GM12801 (cell line): ENCODE data around the gene CLASP1.

Source experiments
- TF ChIP-seq, protein P1 (sequence below): IDR thresholded peaks from one replicate; pipeline ENCODE4 v1.5.1; 2011; ENCODE audit warnings: control low read depth; ENCODE audit not compliant: insufficient read length; ENCODE audit errors: extremely low read depth

Gene CLASP1

DNA sequence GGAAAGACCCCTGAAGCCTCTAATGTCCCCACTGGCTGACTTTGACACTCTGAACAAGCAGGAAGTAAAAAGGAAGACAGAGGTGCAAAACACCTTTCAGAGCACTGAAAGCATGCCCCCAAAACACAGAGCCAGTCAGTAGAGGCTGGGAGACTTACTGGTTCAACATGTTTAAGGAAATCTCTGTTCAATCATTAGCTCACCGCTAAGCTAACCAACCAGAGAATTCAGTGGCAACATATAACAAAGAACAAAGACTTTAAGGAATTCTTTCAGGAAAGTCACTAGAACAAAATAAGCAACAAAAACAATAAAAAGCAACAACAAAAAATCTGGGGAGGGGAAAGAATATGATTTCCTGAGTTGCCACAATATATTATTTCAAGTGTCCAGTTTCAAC lies 142.6 kb downstream of the CLASP1 start:
- TF ChIP-seq, protein P1, sequence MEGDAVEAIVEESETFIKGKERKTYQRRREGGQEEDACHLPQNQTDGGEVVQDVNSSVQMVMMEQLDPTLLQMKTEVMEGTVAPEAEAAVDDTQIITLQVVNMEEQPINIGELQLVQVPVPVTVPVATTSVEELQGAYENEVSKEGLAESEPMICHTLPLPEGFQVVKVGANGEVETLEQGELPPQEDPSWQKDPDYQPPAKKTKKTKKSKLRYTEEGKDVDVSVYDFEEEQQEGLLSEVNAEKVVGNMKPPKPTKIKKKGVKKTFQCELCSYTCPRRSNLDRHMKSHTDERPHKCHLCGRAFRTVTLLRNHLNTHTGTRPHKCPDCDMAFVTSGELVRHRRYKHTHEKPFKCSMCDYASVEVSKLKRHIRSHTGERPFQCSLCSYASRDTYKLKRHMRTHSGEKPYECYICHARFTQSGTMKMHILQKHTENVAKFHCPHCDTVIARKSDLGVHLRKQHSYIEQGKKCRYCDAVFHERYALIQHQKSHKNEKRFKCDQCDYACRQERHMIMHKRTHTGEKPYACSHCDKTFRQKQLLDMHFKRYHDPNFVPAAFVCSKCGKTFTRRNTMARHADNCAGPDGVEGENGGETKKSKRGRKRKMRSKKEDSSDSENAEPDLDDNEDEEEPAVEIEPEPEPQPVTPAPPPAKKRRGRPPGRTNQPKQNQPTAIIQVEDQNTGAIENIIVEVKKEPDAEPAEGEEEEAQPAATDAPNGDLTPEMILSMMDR: no peak

DNA sequence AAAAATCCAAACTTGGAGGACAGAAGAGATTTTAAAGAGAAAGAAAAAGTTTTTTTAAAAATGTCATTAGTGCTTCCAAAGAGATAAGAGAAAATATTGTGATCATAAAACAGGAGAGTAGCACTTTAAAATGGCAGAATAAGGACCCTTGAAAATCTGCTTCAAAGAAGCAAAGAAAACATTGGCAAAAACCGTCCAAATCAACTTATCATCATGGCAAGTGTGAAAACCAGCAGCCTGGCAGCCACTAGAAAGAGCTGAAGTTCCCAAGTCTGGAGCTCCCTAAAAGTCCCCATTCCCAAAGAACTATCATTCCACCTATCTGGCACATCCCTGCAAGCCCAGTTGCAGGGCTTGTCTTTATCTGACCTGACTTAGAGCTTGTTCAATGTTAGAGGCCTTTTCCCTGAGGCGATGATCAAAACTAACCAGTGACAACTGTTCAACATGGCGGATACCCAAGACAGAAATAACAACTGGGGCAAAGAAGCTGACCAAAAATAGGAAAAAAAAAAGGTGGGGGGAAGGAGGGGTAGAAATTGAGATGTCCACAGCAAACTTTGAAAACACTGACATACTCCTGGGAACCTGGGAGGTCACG lies 143.2 kb downstream of the CLASP1 start:
- TF ChIP-seq, protein P1: no peak

DNA sequence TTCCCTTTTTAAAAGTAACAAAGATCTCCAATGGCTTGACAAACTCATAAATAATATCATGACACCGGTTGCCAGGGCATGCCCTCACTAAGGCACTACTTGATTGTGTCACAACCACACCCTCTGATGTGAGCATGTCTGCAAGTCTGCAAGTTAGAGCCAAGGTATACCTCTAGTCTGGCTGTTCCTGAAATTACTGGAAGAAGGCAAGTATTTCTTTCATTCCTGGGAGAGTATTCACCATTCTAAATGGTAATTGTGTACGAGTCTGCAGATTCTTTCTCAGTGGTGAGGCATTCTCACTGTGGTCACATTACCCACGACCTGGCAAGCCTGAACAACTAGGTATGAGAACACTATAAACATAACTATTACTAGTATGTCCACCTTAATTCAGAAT lies 144.3 kb downstream of the CLASP1 start:
- TF ChIP-seq, protein P1: no peak

DNA sequence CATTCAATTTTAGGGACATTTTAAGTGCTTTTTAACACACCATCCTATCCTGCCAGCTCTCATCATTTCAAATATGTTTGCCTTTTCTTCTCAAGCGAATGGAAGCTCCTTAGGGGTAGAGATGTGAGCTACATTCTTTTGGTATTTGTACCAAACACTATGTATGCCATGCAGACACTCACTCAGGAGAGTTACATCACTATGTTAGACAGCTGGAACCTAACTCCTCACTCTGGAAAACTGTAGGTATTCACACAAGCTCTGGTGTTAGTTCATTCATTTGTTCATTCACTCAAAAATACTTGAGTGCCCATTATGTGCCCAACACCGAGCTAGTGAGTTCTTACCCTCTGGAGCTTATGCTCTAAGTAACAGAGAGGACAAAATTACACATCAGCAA lies 144.9 kb downstream of the CLASP1 start:
- TF ChIP-seq, protein P1: no peak

DNA sequence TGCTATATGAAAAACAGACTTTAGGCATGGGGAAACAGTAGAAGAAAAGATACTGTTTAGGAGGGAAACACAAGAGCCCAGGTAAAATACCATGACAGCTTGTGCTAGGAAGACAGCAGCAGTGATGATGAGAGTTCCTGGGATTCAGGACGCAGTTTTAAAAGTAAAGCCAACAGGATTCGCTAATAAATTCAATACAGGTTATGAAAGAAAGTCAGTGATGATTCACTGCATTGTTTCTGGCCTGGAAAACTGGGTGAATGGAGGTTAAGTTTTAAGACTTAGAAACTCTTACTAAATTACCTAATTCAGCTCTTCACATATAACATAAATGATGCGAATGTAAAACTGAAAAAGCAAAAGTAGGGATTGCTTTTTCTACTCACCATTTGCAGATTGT lies 146.5 kb downstream of the CLASP1 start:
- TF ChIP-seq, protein P1: no peak

DNA sequence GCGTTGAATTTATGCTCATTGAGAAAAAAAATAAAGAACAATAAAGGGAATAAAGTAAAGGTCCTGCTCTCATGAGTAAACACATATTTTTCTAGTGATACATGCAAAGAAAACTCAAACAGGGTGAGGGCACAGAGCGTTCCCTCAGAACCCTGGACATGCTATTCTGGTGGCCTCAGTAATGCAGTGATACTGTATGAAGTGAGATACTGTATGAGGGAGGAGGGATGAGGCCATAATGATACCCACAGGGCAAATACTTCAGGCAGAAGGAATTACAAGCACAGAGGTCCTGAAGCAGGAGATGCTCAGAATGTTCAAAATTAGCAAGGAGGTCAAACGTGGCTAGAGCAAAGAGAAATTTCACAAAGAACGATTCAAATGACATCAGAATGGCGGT lies 147.0 kb downstream of the CLASP1 start:
- TF ChIP-seq, protein P1: no peak

DNA sequence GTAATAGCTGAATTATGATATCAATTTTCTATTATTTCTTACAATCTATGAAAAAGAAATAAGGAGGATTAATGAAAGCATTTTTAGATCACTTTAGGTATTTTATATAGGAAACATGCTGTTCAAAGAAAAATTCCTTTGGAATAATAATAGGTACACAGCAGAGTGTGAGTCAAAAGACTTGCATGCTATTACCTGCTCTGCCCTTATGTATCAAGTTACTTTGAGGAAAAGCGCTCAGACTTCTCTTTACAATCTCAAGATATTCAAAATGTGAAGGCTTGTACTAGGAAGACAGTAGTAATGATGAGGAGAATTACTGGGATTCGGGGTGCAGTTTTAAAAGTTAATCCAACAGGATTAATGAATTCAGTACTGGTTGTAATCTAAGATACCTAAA lies 147.7 kb downstream of the CLASP1 start:
- TF ChIP-seq, protein P1: no peak
